HG02973 (cell line): Measurements from ENCODE around the gene MINDY4.

Experiments
- ATAC-seq: cut with Tn5 transposase; IDR thresholded peaks from one replicate; pipeline ENCODE4 v1.9.1; 2021; ENCODE audit warnings: moderate library complexity; ENCODE audit not compliant: unreplicated experiment

MINDY4 gene

GRCh38 chr7:30926313-30926712 lies 155.1 kb downstream of the MINDY4 start:
- no peak for ATAC-seq

- no peak for ATAC-seq
Observed at GRCh38 chr7:30927040-30927439, 155.8 kb downstream of the MINDY4 start.

GRCh38 chr7:30927559-30927958 lies 156.3 kb downstream of the MINDY4 start:
- no peak for ATAC-seq

DNA sequence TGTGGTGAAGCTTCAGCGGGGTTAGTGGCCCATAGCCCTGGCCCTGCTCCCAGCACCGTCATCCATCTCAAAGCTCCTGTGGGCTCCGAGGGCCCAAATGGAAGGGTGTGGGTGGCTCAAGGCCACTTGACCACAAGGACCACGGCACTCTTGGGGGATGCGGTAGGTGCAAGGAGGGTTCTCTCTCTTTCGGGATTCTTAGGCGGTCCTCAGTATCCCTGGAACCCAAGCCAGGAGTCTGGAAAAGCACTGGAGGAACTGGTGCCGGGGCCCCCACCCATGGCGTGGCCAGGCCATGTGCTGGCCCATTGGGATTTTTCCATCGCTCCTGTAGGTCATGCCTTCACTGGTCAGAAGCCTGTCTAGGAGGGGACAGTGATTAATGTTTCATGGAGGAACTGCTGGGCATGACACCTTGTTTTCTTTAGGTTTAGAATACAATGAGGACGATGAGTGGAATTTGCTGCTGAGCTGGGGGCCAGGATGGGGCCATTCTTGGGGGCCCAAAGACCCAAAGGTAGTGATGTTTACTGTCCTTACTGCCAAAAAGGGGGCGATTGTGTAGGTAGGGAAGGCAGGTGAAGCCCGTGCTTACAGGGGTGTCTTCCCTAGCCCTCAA lies 157.1 kb downstream of the MINDY4 start:
- ATAC-seq: no peak

DNA sequence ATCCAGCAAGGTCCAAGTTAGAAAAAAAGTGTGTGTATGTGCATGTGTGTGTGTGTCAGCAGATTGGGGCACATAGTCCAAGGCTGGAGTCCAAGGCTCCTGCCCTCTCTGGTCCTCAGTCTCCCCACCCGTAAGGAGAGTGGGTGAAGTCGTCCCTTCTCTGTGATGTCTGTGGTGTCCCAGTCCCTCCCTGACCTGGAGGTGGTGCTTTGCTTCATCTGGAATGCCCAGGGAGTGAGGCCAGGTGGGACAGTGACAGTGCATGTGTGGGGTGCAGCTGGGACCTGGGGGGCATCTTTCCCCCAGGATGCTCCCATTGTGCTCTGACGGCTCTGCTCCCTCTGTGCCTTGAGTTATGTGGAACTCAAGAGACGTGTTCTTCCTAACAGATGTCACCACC lies 158.5 kb downstream of the MINDY4 start:
- ATAC-seq: no peak

DNA sequence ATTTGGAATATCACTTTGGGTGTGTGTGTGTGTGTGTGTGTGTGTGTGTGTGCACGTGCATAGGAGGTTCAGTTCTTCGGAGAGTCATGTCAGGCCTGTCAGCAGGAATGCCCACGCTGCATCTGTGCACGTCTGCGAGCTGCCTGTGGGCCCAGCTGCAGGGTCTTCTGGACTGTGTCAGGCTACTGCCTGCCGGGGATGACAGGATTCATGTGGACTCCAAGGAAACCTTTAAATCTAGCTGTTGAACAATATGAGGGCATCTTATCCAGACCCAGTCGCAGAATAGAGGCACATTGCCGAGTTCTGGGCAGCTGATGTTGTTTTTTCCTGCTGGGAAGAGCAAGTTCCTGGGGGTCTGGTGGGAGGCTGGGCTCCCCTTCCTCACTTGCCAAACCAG lies 159.4 kb downstream of the MINDY4 start:
- no peak for ATAC-seq

- no peak for ATAC-seq
Observed at GRCh38 chr7:30931161-30931928, 160.1 kb downstream of the MINDY4 start.

GRCh38 chr7:30931929-30932540 lies 160.8 kb downstream of the MINDY4 start:
- no peak for ATAC-seq

DNA sequence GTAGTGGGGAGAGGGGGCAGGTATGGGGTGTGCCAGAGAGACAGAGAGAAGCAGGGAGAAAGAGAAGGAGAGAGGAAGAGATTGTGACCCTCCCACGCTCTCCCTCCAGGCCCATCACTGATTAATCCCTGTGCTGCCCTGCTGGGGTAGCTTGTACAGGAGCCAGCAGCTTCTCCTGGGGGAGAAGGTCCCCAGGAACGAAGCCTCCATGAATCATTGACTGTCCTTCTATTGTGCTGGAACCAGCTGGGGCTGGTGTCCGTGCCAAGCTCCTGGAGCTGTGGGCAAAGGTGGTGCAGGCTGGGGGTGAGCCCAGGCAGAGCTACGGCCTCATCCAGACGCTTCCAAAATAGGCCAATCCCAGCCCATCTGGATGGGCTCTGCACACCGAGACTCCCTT lies 161.3 kb downstream of the MINDY4 start:
- ATAC-seq: no peak

- no peak for ATAC-seq
Observed at GRCh38 chr7:30933124-30933974, 162.1 kb downstream of the MINDY4 start.

DNA sequence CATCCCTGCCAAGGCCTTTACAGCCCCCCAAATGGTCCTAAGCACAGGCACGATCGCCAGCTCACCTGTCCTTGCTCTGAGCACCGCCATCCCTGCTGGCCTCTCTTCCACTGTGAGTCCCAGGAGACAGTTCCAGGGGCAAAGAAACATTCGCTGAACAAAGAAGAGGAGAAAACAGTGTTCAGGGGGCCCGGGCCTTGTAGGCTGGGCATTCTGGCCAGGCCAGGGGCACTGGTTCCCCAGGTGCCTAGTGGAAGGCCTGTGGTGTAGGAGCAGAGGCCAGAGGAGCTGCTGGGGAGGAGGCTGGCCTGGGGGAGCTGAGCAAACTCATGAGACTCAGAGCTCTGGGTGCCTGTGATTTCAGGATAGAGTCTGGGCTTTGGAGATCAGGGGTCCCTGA lies 163.0 kb downstream of the MINDY4 start:
- ATAC-seq: no peak

- no peak for ATAC-seq
Observed at GRCh38 chr7:30934732-30935568, 163.7 kb downstream of the MINDY4 start.

- no peak for ATAC-seq
Observed at GRCh38 chr7:30935569-30935877, 164.3 kb downstream of the MINDY4 start.

DNA sequence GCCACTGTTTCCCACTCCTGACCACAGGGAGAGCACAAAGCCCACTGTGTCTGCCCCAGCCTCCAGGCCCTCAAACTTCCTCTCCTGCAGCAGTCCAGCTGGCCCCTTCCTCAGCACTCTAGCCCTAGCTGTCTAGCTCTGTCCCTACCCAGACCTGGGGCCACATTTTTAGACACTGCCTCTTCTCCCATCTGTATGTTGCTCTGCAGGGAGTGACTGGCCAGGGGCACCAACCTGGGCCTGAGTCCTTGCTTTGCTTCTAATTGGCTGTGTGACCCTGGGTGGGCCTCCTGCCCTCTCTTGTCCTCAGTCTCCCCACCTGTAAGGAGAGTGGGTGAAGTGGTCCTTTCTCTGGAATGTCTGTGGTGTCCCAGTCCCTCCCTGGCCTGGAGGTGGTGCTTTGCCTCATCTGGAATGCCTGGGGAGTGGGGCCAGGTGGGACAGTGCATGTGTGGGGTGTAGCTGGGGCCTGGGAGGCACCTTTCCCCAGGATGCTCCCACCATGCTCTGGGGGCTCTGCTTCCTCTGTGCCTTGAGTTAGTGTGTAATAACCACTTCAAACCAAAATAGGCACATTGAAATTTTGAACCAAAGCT lies 165.5 kb downstream of the MINDY4 start:
- no peak for ATAC-seq

GRCh38 chr7:30937416-30937815 lies 166.2 kb downstream of the MINDY4 start:
- no peak for ATAC-seq

GRCh38 chr7:30938435-30939316 lies 167.5 kb downstream of the MINDY4 start:
- ATAC-seq: peak; percentile 75

- no peak for ATAC-seq
Observed at GRCh38 chr7:30941582-30942323, 170.5 kb downstream of the MINDY4 start.
